HG02885 (cell line): ENCODE data around the gene NFATC2IP.
A peak's percentile ranks its signal among the peaks of the same experiment; 100 is the strongest.
"Not testable (repeated sequence)": the region's sequence is repeated elsewhere in the genome, so short reads cannot be mapped to it uniquely, and the experiment has no call there.

Source experiments
- ATAC-seq: cut with Tn5 transposase; IDR thresholded peaks from one replicate; pipeline ENCODE4 v1.9.1; 2021; ENCODE audit warnings: mild to moderate bottlenecking; ENCODE audit not compliant: unreplicated experiment, poor library complexity

NFATC2IP gene

GRCh38 chr16:28925386-28926228 is 25.1 kb upstream of the NFATC2IP start:
- peak; percentile 32 for ATAC-seq

GRCh38 chr16:28926284-28926683 is 24.5 kb upstream of the NFATC2IP start:
- not testable (repeated sequence) for ATAC-seq

GRCh38 chr16:28927815-28928214 is 22.9 kb upstream of the NFATC2IP start:
- no peak for ATAC-seq

DNA sequence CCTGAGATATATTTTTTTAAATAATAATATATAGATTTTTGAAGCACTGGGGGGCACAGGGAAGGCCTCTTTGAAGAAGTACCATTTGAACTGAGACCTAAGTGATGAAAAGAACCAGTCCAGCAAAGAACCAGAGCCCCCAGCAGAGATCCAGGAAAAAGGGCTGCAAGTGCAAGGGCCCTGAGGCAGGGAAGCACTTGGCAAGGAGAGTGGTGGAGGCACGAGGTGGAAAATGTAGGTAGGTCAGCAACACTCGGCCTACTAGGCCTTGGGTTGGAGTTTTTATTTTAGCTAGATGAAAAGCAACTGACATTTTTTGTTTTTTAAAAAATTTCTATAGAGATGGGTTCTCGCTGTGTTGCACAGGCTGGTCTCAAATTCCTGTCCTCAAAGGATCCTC is 20.5 kb upstream of the NFATC2IP start:
- no peak for ATAC-seq

DNA sequence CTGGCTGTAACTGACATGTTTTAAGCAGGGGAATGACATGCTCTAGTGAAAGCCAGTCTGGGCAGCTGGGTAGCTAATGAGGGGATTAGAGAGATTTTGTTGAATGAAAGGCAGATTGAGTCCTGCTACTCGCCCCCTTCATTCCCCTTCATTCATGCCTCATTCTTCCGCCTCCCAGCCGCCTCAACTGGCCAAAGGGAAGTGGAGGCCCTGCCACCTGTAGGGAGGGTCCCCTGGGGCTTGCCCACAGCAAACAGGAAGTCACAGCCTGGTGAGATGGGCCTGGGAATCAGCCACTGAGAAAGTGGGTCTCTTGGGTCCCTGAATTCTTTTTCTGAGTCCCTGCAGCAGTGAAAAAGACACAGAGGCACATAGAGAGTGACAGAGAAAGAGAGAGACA is 20.1 kb upstream of the NFATC2IP start:
- ATAC-seq: no peak

DNA sequence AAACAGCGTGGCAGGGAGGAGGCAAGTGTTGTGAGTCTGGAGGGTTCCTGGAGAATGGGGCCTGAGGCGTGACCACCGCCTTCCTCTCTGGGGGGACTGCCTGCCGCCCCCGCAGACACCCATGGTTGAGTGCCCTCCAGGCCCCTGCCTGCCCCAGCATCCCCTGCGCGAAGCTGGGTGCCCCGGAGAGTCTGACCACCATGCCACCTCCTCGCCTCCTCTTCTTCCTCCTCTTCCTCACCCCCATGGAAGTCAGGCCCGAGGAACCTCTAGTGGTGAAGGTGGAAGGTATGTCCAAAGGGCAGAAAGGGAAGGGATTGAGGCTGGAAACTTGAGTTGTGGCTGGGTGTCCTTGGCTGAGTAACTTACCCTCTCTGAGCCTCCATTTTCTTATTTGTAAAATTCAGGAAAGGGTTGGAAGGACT is 18.9 kb upstream of the NFATC2IP start, which contains the start of gene CD19:
Gene CD19 (plus strand): TSS at position 171 of the 425 bp plus-strand sequence. CDS start 30 bp downstream, at position 201.
- ATAC-seq: no peak

GRCh38 chr16:28932339-28933141 is 18.2 kb upstream of the NFATC2IP start:
- no peak for ATAC-seq

GRCh38 chr16:28933171-28933570 is 17.6 kb upstream of the NFATC2IP start:
- ATAC-seq: no peak

GRCh38 chr16:28935346-28935745 is 15.4 kb upstream of the NFATC2IP start:
- ATAC-seq: no peak

DNA sequence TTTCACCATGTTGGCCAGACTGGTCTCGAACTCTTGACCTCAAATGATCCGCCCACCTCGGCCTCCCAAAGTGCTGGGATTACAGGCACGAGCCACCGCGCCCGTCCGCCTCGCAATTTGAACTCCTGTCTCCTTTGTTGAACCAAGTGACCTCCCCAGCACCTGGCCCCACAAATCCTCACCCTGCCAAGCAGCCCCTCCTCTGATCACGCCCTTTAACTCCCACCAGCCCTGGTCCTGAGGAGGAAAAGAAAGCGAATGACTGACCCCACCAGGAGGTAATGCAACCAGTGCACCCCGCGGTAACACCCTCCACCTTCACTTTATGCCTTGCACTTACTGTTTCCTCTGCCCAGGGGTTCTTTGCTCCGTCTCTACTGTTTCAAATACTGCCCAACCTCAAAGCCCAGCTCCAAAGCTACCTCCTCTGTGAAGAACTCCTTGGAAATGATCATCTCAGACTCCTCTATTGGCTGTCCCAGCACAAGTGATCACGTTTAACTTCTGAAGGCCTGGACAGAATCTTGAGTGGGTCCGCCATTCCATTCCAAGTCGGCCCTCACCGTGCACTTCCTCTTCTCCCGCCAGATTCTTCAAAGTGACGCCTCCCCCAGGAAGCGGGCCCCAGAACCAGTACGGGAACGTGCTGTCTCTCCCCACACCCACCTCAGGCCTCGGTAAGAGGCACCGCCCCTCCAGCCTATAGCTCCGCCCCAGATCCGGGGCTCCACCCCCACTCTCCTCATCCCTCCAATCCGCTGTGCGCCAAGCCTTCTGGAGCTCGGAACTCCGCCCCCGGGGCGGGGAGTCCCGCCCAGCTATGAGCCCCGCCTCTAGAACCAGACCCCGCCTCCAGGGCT is 14.6 kb upstream of the NFATC2IP start:
- ATAC-seq: peak; percentile 67

DNA sequence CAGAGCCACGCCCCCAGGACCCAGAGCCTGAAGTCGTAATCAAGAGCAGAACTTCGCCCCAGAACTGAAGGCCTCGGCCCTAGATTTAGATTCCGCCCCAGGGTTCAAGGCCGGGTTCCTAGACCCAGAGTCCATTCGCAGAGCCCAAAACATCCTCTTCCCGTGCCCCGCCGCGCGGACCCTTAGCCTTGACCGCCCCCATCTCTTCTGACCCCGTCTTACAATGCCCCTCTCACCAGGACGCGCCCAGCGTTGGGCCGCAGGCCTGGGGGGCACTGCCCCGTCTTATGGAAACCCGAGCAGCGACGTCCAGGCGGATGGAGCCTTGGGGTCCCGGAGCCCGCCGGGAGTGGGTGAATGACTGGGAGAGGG is 14.0 kb upstream of the NFATC2IP start:
- ATAC-seq: no peak

DNA sequence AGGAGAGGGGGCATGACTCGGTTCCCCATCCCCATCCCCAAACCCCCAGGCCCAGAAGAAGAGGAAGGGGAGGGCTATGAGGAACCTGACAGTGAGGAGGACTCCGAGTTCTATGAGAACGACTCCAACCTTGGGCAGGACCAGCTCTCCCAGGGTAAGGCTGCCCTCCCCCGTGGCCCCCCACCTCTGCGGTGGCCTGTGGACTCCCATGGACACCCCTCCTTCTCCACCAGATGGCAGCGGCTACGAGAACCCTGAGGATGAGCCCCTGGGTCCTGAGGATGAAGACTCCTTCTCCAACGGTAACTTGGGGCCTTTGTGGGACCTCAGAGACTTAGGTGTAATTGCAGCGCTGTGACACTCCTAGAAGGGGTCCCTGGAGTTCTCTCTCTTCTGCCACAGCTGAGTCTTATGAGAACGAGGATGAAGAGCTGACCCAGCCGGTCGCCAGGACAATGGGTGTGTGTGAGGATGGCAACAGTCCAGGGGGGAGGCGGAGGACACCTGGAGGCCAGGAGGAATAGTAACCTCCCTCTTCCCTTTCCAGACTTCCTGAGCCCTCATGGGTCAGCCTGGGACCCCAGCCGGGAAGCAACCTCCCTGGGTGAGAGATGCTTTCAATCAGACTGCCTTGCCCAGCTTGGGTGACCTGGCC is 13.4 kb upstream of the NFATC2IP start:
- ATAC-seq: no peak

DNA sequence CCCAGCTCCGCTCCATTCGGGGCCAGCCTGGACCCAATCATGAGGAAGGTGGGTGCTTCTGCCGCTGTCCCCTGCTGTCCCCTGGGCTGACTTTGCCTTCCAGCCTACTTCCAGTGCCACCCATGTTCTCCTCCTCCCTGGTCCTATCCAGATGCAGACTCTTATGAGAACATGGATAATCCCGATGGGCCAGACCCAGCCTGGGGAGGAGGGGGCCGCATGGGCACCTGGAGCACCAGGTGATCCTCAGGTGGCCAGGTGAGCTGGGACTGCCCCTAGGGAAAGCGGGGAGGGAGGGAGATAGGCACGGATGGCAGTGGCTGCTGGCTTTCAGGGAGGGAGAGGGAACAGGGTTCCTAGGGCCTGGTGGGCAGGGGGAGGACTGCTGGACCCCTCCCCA is 12.0 kb upstream of the NFATC2IP start:
- ATAC-seq: no peak

- not testable (repeated sequence) for ATAC-seq
These were observed 10.9 kb upstream of the NFATC2IP start for GRCh38 chr16:28939825-28940224.

- ATAC-seq: no peak
These were observed 7.5 kb upstream of the NFATC2IP start for GRCh38 chr16:28943281-28943680.

DNA sequence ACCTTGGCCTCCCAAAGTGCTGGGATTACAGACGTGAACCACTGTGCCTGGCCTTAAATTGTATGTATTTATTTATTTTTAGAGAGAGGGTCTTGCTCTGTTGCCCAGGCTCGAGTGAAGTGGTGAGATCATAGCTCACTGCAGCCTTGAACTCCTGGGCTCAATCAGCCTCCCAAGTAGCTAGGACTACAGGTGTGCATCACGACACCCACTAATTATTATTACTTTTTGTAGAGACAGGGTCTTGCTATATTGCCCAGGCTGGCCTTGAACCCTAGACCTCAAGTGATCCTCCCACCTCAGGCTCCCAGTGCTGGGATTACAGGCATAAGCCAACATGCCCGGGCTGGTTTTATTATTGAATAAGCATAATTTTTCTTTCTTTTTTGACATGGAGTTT is 4.1 kb upstream of the NFATC2IP start:
- ATAC-seq: no peak

DNA sequence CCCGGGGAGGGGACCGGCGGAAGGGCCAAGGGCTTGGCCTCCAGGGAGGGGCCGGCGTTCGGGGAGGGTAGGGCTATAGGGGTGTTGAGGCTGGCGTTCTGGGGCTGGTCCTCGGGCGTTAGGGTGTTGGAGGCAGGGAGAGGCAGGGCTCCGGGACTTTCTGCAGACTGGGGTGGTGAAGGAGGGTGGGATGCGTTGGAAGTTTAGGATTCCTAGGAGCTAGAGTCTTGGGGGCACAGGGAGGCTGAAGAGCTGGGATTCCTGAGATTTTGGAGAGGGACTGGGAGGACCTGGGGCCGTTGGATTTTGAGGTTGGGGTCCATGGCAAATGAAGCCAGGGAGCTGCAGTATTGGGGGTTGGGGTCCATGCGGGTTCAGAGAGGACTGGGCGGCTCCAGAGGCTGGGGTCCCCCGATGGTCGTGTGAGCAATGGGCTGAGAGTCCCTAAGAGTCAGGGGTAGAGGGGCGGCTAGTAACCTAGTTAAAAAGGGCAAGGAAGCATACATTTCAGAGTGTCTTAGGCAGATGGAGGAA is 740 bp downstream of the NFATC2IP start:
- no peak for ATAC-seq

DNA sequence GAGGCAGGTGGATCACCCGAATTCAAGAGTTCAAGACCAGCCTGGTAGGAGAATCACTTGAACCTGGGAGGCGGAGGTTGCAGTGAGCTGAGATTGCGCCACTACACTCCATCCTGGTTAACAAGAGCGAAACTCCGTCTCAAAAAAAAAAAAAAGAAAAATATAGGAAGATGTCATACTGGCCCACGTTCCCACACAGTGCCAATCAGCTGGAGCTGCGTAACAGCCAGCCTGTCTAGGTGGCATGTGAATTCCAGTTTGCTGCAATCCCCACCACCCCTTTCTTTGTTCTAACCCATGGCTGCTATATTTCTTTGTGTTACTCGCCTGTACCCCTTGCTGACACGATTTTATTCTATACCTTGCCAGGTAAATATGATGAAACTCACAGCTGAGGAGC is 7.5 kb downstream of the NFATC2IP start:
- no peak for ATAC-seq

- ATAC-seq: no peak
These were observed 8.1 kb downstream of the NFATC2IP start for GRCh38 chr16:28958836-28959235.

- ATAC-seq: no peak
These were observed 13.3 kb downstream of the NFATC2IP start for GRCh38 chr16:28964072-28964471.
